DOHH2 (cell line): ENCODE data around the gene COX6B2.

ENCODE experiments used
- H3F3A ChIP-seq: fragments of 200-600 bp; sonication (generic), shearing (Covaris generic); 2 replicates; pipeline ENCODE4 v1.6.0; 2016; ENCODE audit warnings: antibody characterized with exemption, mild to moderate bottlenecking; ENCODE audit not compliant: control insufficient read depth, insufficient read depth
- H3K27ac ChIP-seq: fragments of 200-600 bp; sonication (generic); 2 replicates; pipeline ENCODE4 v1.5.1; 2014; ENCODE audit warnings: low read depth, mild to moderate bottlenecking, low read length, moderate library complexity
- H3K27me3 ChIP-seq: fragments of 200-600 bp; sonication (generic); 2 replicates; pipeline ENCODE4 v1.6.1; 2014; ENCODE audit warnings: mild to moderate bottlenecking, low read length, mixed read lengths; ENCODE audit not compliant: control insufficient read depth
- H3K36me3 ChIP-seq: fragments of 200-600 bp; sonication (generic); 2 replicates; pipeline ENCODE4 v1.6.1; 2014; ENCODE audit warnings: mild to moderate bottlenecking, low read length, moderate library complexity, mixed read lengths; ENCODE audit not compliant: control insufficient read depth
- H3K4me1 ChIP-seq: fragments of 200-600 bp; sonication (generic); 2 replicates; pipeline ENCODE4 v1.6.1; 2014; ENCODE audit warnings: mild to moderate bottlenecking, low read length, mixed read lengths; ENCODE audit not compliant: control insufficient read depth
- H3K4me2 ChIP-seq: fragments of 200-600 bp; sonication (generic); 2 replicates; pipeline ENCODE4 v1.6.0; 2014; ENCODE audit warnings: mild to moderate bottlenecking, low read length, moderate library complexity
- H3K4me3 ChIP-seq: fragments of 200-600 bp; sonication (generic); 2 replicates; pipeline ENCODE4 v1.5.1; 2014; ENCODE audit warnings: mild to moderate bottlenecking, low read length, mixed read lengths
- H3K79me2 ChIP-seq: fragments of 200-600 bp; sonication (generic); 2 replicates; pipeline ENCODE4 v1.6.1; 2014; ENCODE audit warnings: mild to moderate bottlenecking, low read length, mixed read lengths; ENCODE audit not compliant: control insufficient read depth
- H3K9me2 ChIP-seq: fragments of 200-600 bp; sonication (generic); replicated peaks from 2 replicates; pipeline ENCODE4 v1.6.1; 2014; ENCODE audit warnings: mild to moderate bottlenecking, low read length, mixed read lengths; ENCODE audit not compliant: control insufficient read depth
- H3K9me3 ChIP-seq: fragments of 200-600 bp; sonication (generic); 2 replicates; pipeline ENCODE4 v1.6.1; 2014; ENCODE audit warnings: antibody characterized with exemption, low read length, mixed read lengths; ENCODE audit not compliant: control insufficient read depth, insufficient read depth
- H4K20me1 ChIP-seq: fragments of 200-600 bp; sonication (generic); 2 replicates; pipeline ENCODE4 v1.6.0; 2014; ENCODE audit warnings: low read depth, mild to moderate bottlenecking, antibody characterized with exemption, low read length, moderate library complexity; ENCODE audit not compliant: control insufficient read depth, insufficient read depth
- CTCF ChIP-seq: fragments of 200-600 bp; sonication (generic); IDR thresholded peaks from one replicate; pipeline ENCODE4 v1.5.1; 2014; ENCODE audit warnings: antibody characterized with exemption, mild to moderate bottlenecking, low read depth, low read length; ENCODE audit not compliant: poor library complexity, severe bottlenecking
- EZH2phosphoT487 ChIP-seq: fragments of 200-600 bp; sonication (generic); IDR thresholded peaks from 2 replicates; pipeline ENCODE4 v1.6.1; 2017; ENCODE audit warnings: borderline replicate concordance, mild to moderate bottlenecking, antibody characterized with exemption, low read length, moderate library complexity, mixed read lengths

Gene COX6B2

GRCh38 chr19:55315956-55316525 is 38.5 kb downstream of the COX6B2 start:
- no peaks in the 10 kb centered on the region for H3K36me3 ChIP-seq
- no peak overlapping the region for H3K27ac ChIP-seq
- H3F3A ChIP-seq = no peaks in the 10 kb centered on the region
- no peaks in the 10 kb centered on the region for H4K20me1 ChIP-seq
- H3K4me3 ChIP-seq = no peak overlapping the region
- H3K4me1 ChIP-seq = no peaks in the 10 kb centered on the region
- no peaks in the 10 kb centered on the region for H3K9me2 ChIP-seq
- H3K27me3 ChIP-seq = peaks cover 3% of the 10 kb centered on the region; the same call in 1 of the 2 replicates
- H3K4me2 ChIP-seq = no peak overlapping the region
- H3K9me3 ChIP-seq = no peaks in the 10 kb centered on the region
- no peaks in the 10 kb centered on the region for H3K79me2 ChIP-seq
- TF ChIP-seq CTCF (no peak), EZH2phosphoT487 (no peak)

GRCh38 chr19:55314396-55314795 is 40.1 kb downstream of the COX6B2 start:
- Histone ChIP-seq H4K20me1 (no peaks in the 10 kb centered on the region), H3K36me3 (no peaks in the 10 kb centered on the region), H3K9me3 (no peaks in the 10 kb centered on the region), H3K27ac (no peak overlapping the region), H3F3A (no peaks in the 10 kb centered on the region), H3K9me2 (no peaks in the 10 kb centered on the region), H3K4me3 (no peak overlapping the region), H3K79me2 (no peaks in the 10 kb centered on the region), H3K27me3 (no peaks in the 10 kb centered on the region), H3K4me2 (no peak overlapping the region), H3K4me1 (peaks cover 15% of the 10 kb centered on the region)
- no peak for TF ChIP-seq CTCF
- TF ChIP-seq EZH2phosphoT487 = no peak

- H3K27ac ChIP-seq = no peak overlapping the region
- H3K36me3 ChIP-seq = no peaks in the 10 kb centered on the region
- H3K4me1 ChIP-seq = peaks cover 27% of the 10 kb centered on the region
- H3K9me3 ChIP-seq = no peaks in the 10 kb centered on the region
- no peak for TF ChIP-seq EZH2phosphoT487
- no peak for TF ChIP-seq CTCF
- H4K20me1 ChIP-seq = no peaks in the 10 kb centered on the region
- no peaks in the 10 kb centered on the region for H3F3A ChIP-seq
- H3K27me3 ChIP-seq = no peaks in the 10 kb centered on the region; the same call in 1 of the 2 replicates
- no peak overlapping the region for H3K4me2 ChIP-seq
- H3K4me3 ChIP-seq = no peak overlapping the region
- H3K9me2 ChIP-seq = no peaks in the 10 kb centered on the region
- no peaks in the 10 kb centered on the region for H3K79me2 ChIP-seq
These were observed 41.7 kb downstream of the COX6B2 start for GRCh38 chr19:55312621-55313512.
